Prostate gland (tissue), 2 donors: ENCODE results near the gene UPF1.

Experiments used
- POLR2A ChIP-seq: fragments of 450-650 bp; IDR thresholded peaks from one replicate; pipeline ENCODE4 v1.6.1; 2016; ENCODE audit warnings: antibody characterized with exemption, mild to moderate bottlenecking
- POLR2AphosphoS5 ChIP-seq: sonication (generic); formaldehyde crosslinking; IDR thresholded peaks from one replicate; pipeline ENCODE4 v1.6.1; 2017; ENCODE audit warnings: antibody characterized with exemption
- TF ChIP-seq, protein P1 (sequence below), 4 experiments: fragments of 200-600 bp in 2 of 4; fragments of 450-650 bp in 2 of 4; sonication (generic) in 2 of 4; IDR thresholded peaks; 1 replicate in 3 of 4; 2 replicates in 1 of 4; pipeline ENCODE4 v1.5.1; 2016 to 2019; ENCODE audit warnings: antibody characterized with exemption in 4 of 4, mild to moderate bottlenecking in 2 of 4, moderate library complexity in 2 of 4

- TF ChIP-seq POLR2AphosphoS5 (no peak), POLR2A (no peak)
- TF ChIP-seq, protein P1, sequence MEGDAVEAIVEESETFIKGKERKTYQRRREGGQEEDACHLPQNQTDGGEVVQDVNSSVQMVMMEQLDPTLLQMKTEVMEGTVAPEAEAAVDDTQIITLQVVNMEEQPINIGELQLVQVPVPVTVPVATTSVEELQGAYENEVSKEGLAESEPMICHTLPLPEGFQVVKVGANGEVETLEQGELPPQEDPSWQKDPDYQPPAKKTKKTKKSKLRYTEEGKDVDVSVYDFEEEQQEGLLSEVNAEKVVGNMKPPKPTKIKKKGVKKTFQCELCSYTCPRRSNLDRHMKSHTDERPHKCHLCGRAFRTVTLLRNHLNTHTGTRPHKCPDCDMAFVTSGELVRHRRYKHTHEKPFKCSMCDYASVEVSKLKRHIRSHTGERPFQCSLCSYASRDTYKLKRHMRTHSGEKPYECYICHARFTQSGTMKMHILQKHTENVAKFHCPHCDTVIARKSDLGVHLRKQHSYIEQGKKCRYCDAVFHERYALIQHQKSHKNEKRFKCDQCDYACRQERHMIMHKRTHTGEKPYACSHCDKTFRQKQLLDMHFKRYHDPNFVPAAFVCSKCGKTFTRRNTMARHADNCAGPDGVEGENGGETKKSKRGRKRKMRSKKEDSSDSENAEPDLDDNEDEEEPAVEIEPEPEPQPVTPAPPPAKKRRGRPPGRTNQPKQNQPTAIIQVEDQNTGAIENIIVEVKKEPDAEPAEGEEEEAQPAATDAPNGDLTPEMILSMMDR (IDR thresholded peaks at IDR 0.05): no peak
Measured at GRCh38 chr19:18814063-18814462, 17.7 kb upstream of the UPF1 start.
